ENCODE results near the gene CEBPA.

The CEBPA gene

GRCh38 chr19:33251526-33252090, 50.7 kb downstream of the CEBPA start:
- DNase-seq, result no peak
- Histone ChIP-seq H3K27ac (ENCODE audit: insufficient read depth, low read length, poor library complexity, severe bottlenecking) (no peak overlapping the region), H3K4me1 (ENCODE audit: control insufficient read depth, insufficient read depth, low read length, poor library complexity, severe bottlenecking) (no peaks in the 10 kb centered on the region), H3K36me3 (ENCODE audit: control insufficient read depth, insufficient read depth, low read length) (no peaks in the 10 kb centered on the region), H3K4me3 (ENCODE audit: insufficient read depth, low read depth, low read length, poor library complexity, severe bottlenecking) (no peak overlapping the region), H3K9me3 (ENCODE audit: control insufficient read depth, low read length) (no peaks in the 10 kb centered on the region), H3K27me3 (replicated peaks; ENCODE audit: control insufficient read depth, insufficient read depth, low read length, poor library complexity, severe bottlenecking) (no peaks in the 10 kb centered on the region)

DNA sequence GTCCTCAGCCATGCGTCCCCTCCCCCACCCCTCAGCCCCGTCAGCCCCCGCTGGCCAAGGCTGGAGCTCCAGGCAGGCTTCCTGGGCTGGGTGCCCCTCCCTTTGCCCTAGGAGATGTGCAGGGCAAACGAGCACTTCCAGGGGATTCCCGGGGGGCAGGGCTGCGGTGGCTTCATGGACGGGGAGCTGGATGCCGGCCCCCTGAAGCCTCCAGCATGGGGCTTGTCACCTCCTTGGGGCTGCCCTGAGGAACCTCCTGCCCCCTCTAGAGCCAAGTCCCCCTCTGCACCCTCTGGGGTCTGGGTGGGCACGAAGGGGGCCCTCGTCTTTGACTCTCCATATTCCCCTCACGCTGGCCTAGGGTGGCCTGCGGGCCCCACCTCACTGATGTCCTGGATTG, 51.3 kb downstream of the CEBPA start:
- Histone ChIP-seq H3K27me3 (replicated peaks; ENCODE audit: control insufficient read depth, insufficient read depth, low read length, poor library complexity, severe bottlenecking) (no peaks in the 10 kb centered on the region), H3K4me1 (ENCODE audit: control insufficient read depth, insufficient read depth, low read length, poor library complexity, severe bottlenecking) (no peaks in the 10 kb centered on the region), H3K27ac (ENCODE audit: insufficient read depth, low read length, poor library complexity, severe bottlenecking) (no peak overlapping the region), H3K4me3 (ENCODE audit: insufficient read depth, low read depth, low read length, poor library complexity, severe bottlenecking) (no peak overlapping the region), H3K36me3 (ENCODE audit: control insufficient read depth, insufficient read depth, low read length) (no peaks in the 10 kb centered on the region), H3K9me3 (ENCODE audit: control insufficient read depth, low read length) (no peaks in the 10 kb centered on the region)
- no peak for DNase-seq

GRCh38 chr19:33250500-33250899, 51.8 kb downstream of the CEBPA start:
- H3K27ac ChIP-seq (ENCODE audit: insufficient read depth, low read length, poor library complexity, severe bottlenecking), result no peak overlapping the region

More at GRCh38 chr19:33250500-33250899, 51.8 kb downstream of the CEBPA start:
- Histone ChIP-seq H3K9me3 (ENCODE audit: control insufficient read depth, low read length) (no peaks in the 10 kb centered on the region), H3K4me1 (ENCODE audit: control insufficient read depth, insufficient read depth, low read length, poor library complexity, severe bottlenecking) (no peaks in the 10 kb centered on the region), H3K36me3 (ENCODE audit: control insufficient read depth, insufficient read depth, low read length) (no peaks in the 10 kb centered on the region), H3K4me3 (ENCODE audit: insufficient read depth, low read depth, low read length, poor library complexity, severe bottlenecking) (no peak overlapping the region), H3K27me3 (replicated peaks; ENCODE audit: control insufficient read depth, insufficient read depth, low read length, poor library complexity, severe bottlenecking) (no peaks in the 10 kb centered on the region)
- DNase-seq, result no peak

Measured in effector memory CD4-positive, alpha-beta T cell (primary cell).